Neural progenitor cell (in vitro differentiated cells): Measurements from ENCODE around the gene CACNA1C. TPM values are rescaled to one million over a fixed set of nuclear protein-coding genes. Genes with fewer than 3 reads are reported as not detected.
A peak's percentile ranks its signal among the peaks of the same experiment; 100 is the strongest.

ENCODE experiments used
- DNase-seq: peaks from one replicate; pipeline ENCODE4 v3.0.0-alpha.2; 2016; ENCODE audit warnings: low spot score
- H2AFZ ChIP-seq: fragments of 200-600 bp; sonication (generic); replicated peaks from 2 replicates; pipeline ENCODE4 v1.6.1; 2016; ENCODE audit warnings: antibody characterized with exemption
- H3F3A ChIP-seq: fragments of 200-600 bp; sonication (generic); 2 replicates; pipeline ENCODE4 v1.6.1; 2016; ENCODE audit warnings: antibody characterized with exemption, low read depth
- H3K27ac ChIP-seq: fragments of 200-600 bp; sonication (generic); 2 replicates; pipeline ENCODE4 v1.5.1; 2016; ENCODE audit warnings: mild to moderate bottlenecking
- H3K27me3 ChIP-seq: fragments of 200-600 bp; sonication (generic); 2 replicates; pipeline ENCODE4 v1.6.1; 2016; ENCODE audit warnings: mild to moderate bottlenecking, moderate library complexity
- H3K36me3 ChIP-seq: fragments of 200-600 bp; sonication (generic); 2 replicates; pipeline ENCODE4 v1.5.1; 2016
- H3K4me1 ChIP-seq: fragments of 200-600 bp; sonication (generic); 2 replicates; pipeline ENCODE4 v1.6.1; 2016; ENCODE audit warnings: mixed run types
- H3K4me2 ChIP-seq: fragments of 200-600 bp; sonication (generic); 2 replicates; pipeline ENCODE4 v1.6.1; 2016
- H3K4me3 ChIP-seq: fragments of 200-600 bp; sonication (generic); 2 replicates; pipeline ENCODE4 v1.5.1; 2016
- H3K79me2 ChIP-seq: fragments of 200-600 bp; sonication (generic); 2 replicates; pipeline ENCODE4 v1.6.1; 2016; ENCODE audit warnings: low read depth
- H3K9ac ChIP-seq: fragments of 200-600 bp; sonication (generic); 2 replicates; pipeline ENCODE4 v1.6.1; 2016
- H3K9me3 ChIP-seq: fragments of 200-600 bp; sonication (generic); 2 replicates; pipeline ENCODE4 v1.5.1; 2016; ENCODE audit warnings: low read depth
- H4K20me1 ChIP-seq: fragments of 200-600 bp; sonication (generic); 2 replicates; pipeline ENCODE4 v1.6.1; 2016; ENCODE audit warnings: low read depth
- H3K27ac Mint-ChIP-seq: 3 replicates; pipeline ENCODE4 v1.8.0; 2021; ENCODE audit warnings: mixed read lengths
- H3K27me3 Mint-ChIP-seq: 2 replicates; pipeline ENCODE4 v1.8.0; 2022; ENCODE audit warnings: low read depth, mild to moderate bottlenecking, inconsistent platforms, moderate library complexity, mixed read lengths; ENCODE audit not compliant: insufficient read depth
- H3K36me3 Mint-ChIP-seq: 3 replicates; pipeline ENCODE4 v1.8.0; 2021; ENCODE audit warnings: mixed read lengths
- H3K4me1 Mint-ChIP-seq: 3 replicates; pipeline ENCODE4 v1.8.0; 2021; ENCODE audit warnings: mixed read lengths
- H3K4me3 Mint-ChIP-seq: 3 replicates; pipeline ENCODE4 v1.8.0; 2021; ENCODE audit warnings: mild to moderate bottlenecking, moderate library complexity, mixed read lengths
- H3K9me3 Mint-ChIP-seq: 3 replicates; pipeline ENCODE4 v1.8.0; 2020; ENCODE audit warnings: mixed read lengths
- EZH2 ChIP-seq: fragments of 200-600 bp; sonication (generic); IDR thresholded peaks from 2 replicates; pipeline ENCODE4 v1.6.1; 2017; ENCODE audit warnings: antibody characterized with exemption, mild to moderate bottlenecking, moderate library complexity
- EZH2phosphoT487 ChIP-seq: fragments of 200-600 bp; sonication (generic); IDR thresholded peaks from 2 replicates; pipeline ENCODE4 v1.6.1; 2017; ENCODE audit warnings: antibody characterized with exemption
- total RNA-seq: library from RNA; depleted of rRNA; stranded (reverse); fragments of >200 nt; gene quantifications from 2 replicates; pipeline ENCODE4 v1.2.3, GENCODE V29; 2015; ENCODE audit warnings: low replicate concordance
- TF ChIP-seq, protein P1 (sequence below): fragments of 200-600 bp; sonication (generic); IDR thresholded peaks from 2 replicates; pipeline ENCODE4 v1.5.1; 2017; ENCODE audit warnings: antibody characterized with exemption, mild to moderate bottlenecking

The CACNA1C gene
- total RNA-seq, 1 donor from 2014 or later, result 2.7 TPM

DNA sequence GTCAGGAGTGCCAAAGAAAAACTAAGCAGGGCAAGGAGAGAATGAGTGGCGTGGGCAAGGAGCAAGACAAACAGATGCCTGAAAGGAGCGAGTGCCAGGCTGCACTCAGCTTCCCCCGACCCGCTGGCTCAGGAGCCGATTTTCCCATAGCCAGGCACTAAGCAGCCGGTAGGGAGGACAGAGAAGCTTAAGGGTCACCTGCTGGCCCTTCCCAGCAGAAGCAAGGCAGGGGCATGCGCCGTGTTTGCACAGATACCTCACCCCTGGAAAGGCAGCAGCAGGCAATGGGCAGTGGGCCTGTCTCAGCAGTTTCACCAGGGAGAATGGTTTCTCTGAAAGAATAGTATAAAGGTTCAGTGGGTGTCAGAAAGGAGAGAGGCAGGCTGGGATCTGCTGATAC, 637.1 kb downstream of the CACNA1C start:
- H3K9me3 ChIP-seq, result no peaks in the 10 kb centered on the region
- Mint-ChIP-seq H3K4me1 (peaks cover 8% of the 10 kb centered on the region), H3K9me3 (peaks cover 6% of the 10 kb centered on the region), H3K4me3 (peak overlapping the region; percentile 3), H3K36me3 (no peaks in the 10 kb centered on the region), H3K27ac (no peak overlapping the region), H3K27me3 (peaks cover 48% of the 10 kb centered on the region)
- no peaks in the 10 kb centered on the region for H4K20me1 ChIP-seq
- no peaks in the 10 kb centered on the region for H3K79me2 ChIP-seq
- H3K36me3 ChIP-seq, result no peaks in the 10 kb centered on the region
- TF ChIP-seq EZH2 (no peak), EZH2phosphoT487 (no peak)
- TF ChIP-seq, protein P1, sequence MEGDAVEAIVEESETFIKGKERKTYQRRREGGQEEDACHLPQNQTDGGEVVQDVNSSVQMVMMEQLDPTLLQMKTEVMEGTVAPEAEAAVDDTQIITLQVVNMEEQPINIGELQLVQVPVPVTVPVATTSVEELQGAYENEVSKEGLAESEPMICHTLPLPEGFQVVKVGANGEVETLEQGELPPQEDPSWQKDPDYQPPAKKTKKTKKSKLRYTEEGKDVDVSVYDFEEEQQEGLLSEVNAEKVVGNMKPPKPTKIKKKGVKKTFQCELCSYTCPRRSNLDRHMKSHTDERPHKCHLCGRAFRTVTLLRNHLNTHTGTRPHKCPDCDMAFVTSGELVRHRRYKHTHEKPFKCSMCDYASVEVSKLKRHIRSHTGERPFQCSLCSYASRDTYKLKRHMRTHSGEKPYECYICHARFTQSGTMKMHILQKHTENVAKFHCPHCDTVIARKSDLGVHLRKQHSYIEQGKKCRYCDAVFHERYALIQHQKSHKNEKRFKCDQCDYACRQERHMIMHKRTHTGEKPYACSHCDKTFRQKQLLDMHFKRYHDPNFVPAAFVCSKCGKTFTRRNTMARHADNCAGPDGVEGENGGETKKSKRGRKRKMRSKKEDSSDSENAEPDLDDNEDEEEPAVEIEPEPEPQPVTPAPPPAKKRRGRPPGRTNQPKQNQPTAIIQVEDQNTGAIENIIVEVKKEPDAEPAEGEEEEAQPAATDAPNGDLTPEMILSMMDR, result no peak
- H2AFZ ChIP-seq, result no peak overlapping the region
- H3K4me2 ChIP-seq, result no peak overlapping the region
- H3K27me3 ChIP-seq, result peaks cover 41% of the 10 kb centered on the region
- DNase-seq, result peak; percentile 21
- H3K4me1 ChIP-seq, result no peaks in the 10 kb centered on the region
- no peak overlapping the region for H3K9ac ChIP-seq
- H3F3A ChIP-seq, result peaks cover 26% of the 10 kb centered on the region
- H3K27ac ChIP-seq, result no peak overlapping the region
- no peak overlapping the region for H3K4me3 ChIP-seq

DNA sequence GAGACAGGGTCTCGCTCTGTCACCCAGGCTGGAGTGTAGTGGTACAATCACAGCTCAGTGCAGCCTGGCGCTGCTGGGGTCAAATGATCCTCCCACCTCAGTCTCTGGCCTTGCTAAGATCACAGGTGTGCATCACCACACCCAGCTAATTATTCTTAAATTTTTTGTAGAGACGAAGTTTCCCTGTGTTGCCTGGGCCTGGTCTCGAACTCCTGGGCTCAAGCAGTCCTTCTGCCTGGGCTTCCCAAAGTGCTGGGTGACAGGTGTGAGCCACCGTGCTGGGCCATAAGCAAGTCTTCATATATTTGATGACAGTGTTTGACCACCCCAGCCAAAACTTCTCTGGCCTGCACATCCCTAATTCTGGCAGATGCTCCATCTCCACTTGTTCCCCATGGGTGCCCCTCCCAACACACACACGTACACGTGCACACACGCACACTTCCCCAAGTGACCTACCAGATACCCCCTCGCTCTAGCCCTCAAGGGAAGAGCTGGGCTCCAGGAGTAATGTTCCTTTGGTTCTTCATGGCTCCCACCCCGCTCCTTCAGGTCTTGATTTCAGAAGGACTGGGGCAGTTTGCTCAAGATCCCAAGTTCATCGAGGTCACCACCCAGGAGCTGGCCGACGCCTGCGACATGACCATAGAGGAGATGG, 637.7 kb downstream of the CACNA1C start:
- Histone ChIP-seq H3K27ac (no peak overlapping the region), H3K9ac (no peak overlapping the region), H3K79me2 (no peaks in the 10 kb centered on the region), H3K4me3 (peak overlapping the region; percentile 67), H3K27me3 (peaks cover 41% of the 10 kb centered on the region), H3K4me2 (peak overlapping the region; percentile 96), H4K20me1 (no peaks in the 10 kb centered on the region), H3K9me3 (no peaks in the 10 kb centered on the region), H3K36me3 (no peaks in the 10 kb centered on the region), H3K4me1 (no peaks in the 10 kb centered on the region), H2AFZ (peak overlapping the region; percentile 97), H3F3A (peaks cover 26% of the 10 kb centered on the region)
- Mint-ChIP-seq H3K36me3 (no peaks in the 10 kb centered on the region), H3K4me3 (peak overlapping the region; percentile 86), H3K27ac (no peak overlapping the region), H3K9me3 (peaks cover 6% of the 10 kb centered on the region), H3K4me1 (peaks cover 8% of the 10 kb centered on the region), H3K27me3 (peaks cover 48% of the 10 kb centered on the region)
- DNase-seq, result no peak
- TF ChIP-seq, protein P1, result no peak
- TF ChIP-seq EZH2, result no peak
- no peak for TF ChIP-seq EZH2phosphoT487

DNA sequence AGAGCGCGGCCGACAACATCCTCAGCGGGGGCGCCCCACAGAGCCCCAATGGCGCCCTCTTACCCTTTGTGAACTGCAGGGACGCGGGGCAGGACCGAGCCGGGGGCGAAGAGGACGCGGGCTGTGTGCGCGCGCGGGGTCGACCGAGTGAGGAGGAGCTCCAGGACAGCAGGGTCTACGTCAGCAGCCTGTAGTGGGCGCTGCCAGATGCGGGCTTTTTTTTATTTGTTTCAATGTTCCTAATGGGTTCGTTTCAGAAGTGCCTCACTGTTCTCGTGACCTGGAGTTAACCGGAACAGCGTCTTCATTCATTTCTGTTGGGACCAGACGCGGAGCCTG, 638.2 kb downstream of the CACNA1C start:
- H3K4me2 ChIP-seq, result peak overlapping the region; percentile 96
- H3K27ac Mint-ChIP-seq, result no peak overlapping the region

More for the DNA sequence above, 638.2 kb downstream of the CACNA1C start:
- Histone ChIP-seq H3K27ac (no peak overlapping the region), H3K9me3 (no peaks in the 10 kb centered on the region), H4K20me1 (no peaks in the 10 kb centered on the region), H3F3A (peaks cover 26% of the 10 kb centered on the region), H3K36me3 (no peaks in the 10 kb centered on the region), H3K4me1 (no peaks in the 10 kb centered on the region), H3K27me3 (peaks cover 41% of the 10 kb centered on the region), H2AFZ (peak overlapping the region; percentile 97), H3K9ac (no peak overlapping the region), H3K4me3 (peak overlapping the region; percentile 67), H3K79me2 (no peaks in the 10 kb centered on the region)
- no peaks in the 10 kb centered on the region for H3K36me3 Mint-ChIP-seq
- H3K4me1 Mint-ChIP-seq, result peaks cover 8% of the 10 kb centered on the region
- H3K9me3 Mint-ChIP-seq, result peaks cover 6% of the 10 kb centered on the region
- H3K4me3 Mint-ChIP-seq, result peak overlapping the region; percentile 86
- H3K27me3 Mint-ChIP-seq, result peaks cover 52% of the 10 kb centered on the region
- DNase-seq, result peak; percentile 74
- TF ChIP-seq EZH2 (no peak), EZH2phosphoT487 (no peak)
- TF ChIP-seq, protein P1, result peak; percentile 59
